GM21447 (cell line): ENCODE results near the gene SFTPB.
"Not testable (repeated sequence)": the region's sequence is repeated elsewhere in the genome, so short reads cannot be mapped to it uniquely, and the experiment has no call there.

Experiments used
- ATAC-seq: cut with Tn5 transposase; IDR thresholded peaks from one replicate; pipeline ENCODE4 v1.9.1; 2021; ENCODE audit not compliant: unreplicated experiment

SFTPB gene

GRCh38 chr2:85678377-85678776 is 10.4 kb upstream of the SFTPB start:
- ATAC-seq: no peak

- ATAC-seq: no peak
These were observed 8.0 kb upstream of the SFTPB start for GRCh38 chr2:85675866-85676548.

GRCh38 chr2:85675427-85675826 is 7.4 kb upstream of the SFTPB start:
- ATAC-seq: no peak

- ATAC-seq: no peak
These were observed 6.4 kb upstream of the SFTPB start for GRCh38 chr2:85674417-85674816.

- no peak for ATAC-seq
These were observed 5.8 kb upstream of the SFTPB start for GRCh38 chr2:85673716-85674375.

- no peak for ATAC-seq
These were observed 4.5 kb upstream of the SFTPB start for GRCh38 chr2:85672456-85672855.

- not testable (repeated sequence) for ATAC-seq
These were observed 2.4 kb upstream of the SFTPB start for GRCh38 chr2:85670416-85670815.

GRCh38 chr2:85669549-85669948 is 1.6 kb upstream of the SFTPB start:
- ATAC-seq: peak; percentile 89

GRCh38 chr2:85668857-85669142 is 801 bp upstream of the SFTPB start:
- no peak for ATAC-seq

- no peak for ATAC-seq
These were observed 414 bp downstream of the SFTPB start for GRCh38 chr2:85667561-85668008.

- no peak for ATAC-seq
These were observed 1.3 kb downstream of the SFTPB start for GRCh38 chr2:85666435-85667316.

GRCh38 chr2:85666016-85666415 is 2.0 kb downstream of the SFTPB start:
- no peak for ATAC-seq

- ATAC-seq: no peak
These were observed 2.6 kb downstream of the SFTPB start for GRCh38 chr2:85665264-85665937.

- no peak for ATAC-seq
These were observed 4.1 kb downstream of the SFTPB start for GRCh38 chr2:85663594-85664565.

GRCh38 chr2:85662899-85663593 is 5.0 kb downstream of the SFTPB start:
- ATAC-seq: no peak

- ATAC-seq: no peak
These were observed 6.7 kb downstream of the SFTPB start for GRCh38 chr2:85661139-85661858.

GRCh38 chr2:85660725-85661124 is 7.3 kb downstream of the SFTPB start:
- ATAC-seq: no peak

GRCh38 chr2:85660301-85660700 is 7.7 kb downstream of the SFTPB start:
- not testable (repeated sequence) for ATAC-seq
